Measurements from ENCODE around the gene CKAP4. TPM values are rescaled to one million over a fixed set of nuclear protein-coding genes. Genes with fewer than 3 reads are reported as not detected.

CKAP4 gene
- total and polyA plus RNA-seq, 2 of the 13 experiments (the other 11 are each of a cell fraction or from before 2014, with no cell fraction given) = 39.2 to 70.2 TPM

DNA sequence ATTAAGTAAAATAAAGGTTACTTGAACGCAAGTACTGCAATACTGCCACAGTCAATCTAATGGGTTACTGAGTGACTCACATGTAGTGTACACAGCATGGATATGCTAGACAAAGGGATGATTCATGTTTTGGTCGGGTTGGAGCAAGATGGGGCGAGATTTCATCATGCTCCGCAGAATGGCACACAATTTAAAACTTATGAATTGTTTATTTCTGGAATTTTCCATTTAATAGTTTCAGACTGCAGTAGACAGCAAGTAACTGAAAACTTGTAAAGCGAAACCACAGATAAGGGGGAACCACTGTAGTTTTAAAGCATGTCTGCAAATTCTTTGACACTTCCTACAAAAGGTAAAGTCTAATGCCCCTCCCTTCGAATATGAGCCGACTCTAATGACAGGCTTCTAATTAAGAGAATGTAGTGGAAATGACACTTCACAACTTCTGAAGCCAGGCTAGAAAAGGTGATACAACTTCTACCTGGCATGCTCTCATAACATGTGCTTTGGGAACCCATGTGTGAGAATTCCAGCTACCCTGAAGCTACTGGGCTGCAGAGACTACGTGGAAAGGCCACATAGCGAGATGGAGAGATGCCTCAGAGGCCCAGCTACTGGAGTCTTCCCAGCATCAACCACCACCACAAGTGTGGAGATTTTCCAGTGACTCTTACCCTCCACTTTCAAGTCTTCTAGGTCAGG is 40.8 kb upstream of the CKAP4 start (continued):
- TF ChIP-seq CAMTA2 (CRISPR knock-in tag; IDR thresholded peaks at IDR 0.05; ENCODE audit: borderline replicate concordance) = no peak
- TF ChIP-seq HMG20A (CRISPR knock-in tag; IDR thresholded peaks at IDR 0.05; ENCODE audit: borderline replicate concordance) = peak; percentile 69; the same call in 1 of the 2 replicates
- TF ChIP-seq SSRP1 (CRISPR knock-in tag; IDR thresholded peaks at IDR 0.05) = 0 out of 2 replicates have a peak, but pooled peaks have one; percentile 2
- TF ChIP-seq ZNF383 (CRISPR knock-in tag; IDR thresholded peaks at IDR 0.05; ENCODE audit: borderline replicate concordance) = no peak
- no peak for TF ChIP-seq ZNF235 (CRISPR knock-in tag; IDR thresholded peaks at IDR 0.05; ENCODE audit: borderline replicate concordance)
- TF ChIP-seq ZNF543 (CRISPR knock-in tag; IDR thresholded peaks at IDR 0.05) = no peak; the same call in 1 of the 2 replicates
- TF ChIP-seq ZNF441 (CRISPR knock-in tag; IDR thresholded peaks at IDR 0.05; ENCODE audit: borderline replicate concordance) = no peak
- TF ChIP-seq BRD4 (CRISPR knock-in tag; IDR thresholded peaks at IDR 0.05) = 0 out of 2 replicates have a peak, but pooled peaks have one; percentile 8
- TF ChIP-seq FOXP1 (IDR thresholded peaks at IDR 0.05) = no peak
- TF ChIP-seq FOXP1 (CRISPR knock-in tag; IDR thresholded peaks at IDR 0.05) = peak; percentile 73
- TF ChIP-seq MBD4 (IDR thresholded peaks at IDR 0.05; ENCODE audit: borderline replicate concordance, low read length) = no peak
- TF ChIP-seq SMYD3 (CRISPR knock-in tag; IDR thresholded peaks at IDR 0.05) = no peak
- no peak for TF ChIP-seq KAT2B (IDR thresholded peaks at IDR 0.05; ENCODE audit: borderline replicate concordance, low read depth, low read length)
- TF ChIP-seq JUND (CRISPR knock-in tag; IDR thresholded peaks at IDR 0.05) = peak; percentile 97
- no peak for TF ChIP-seq ZFAT (CRISPR knock-in tag; conservative IDR thresholded peaks at IDR 0.05)
- TF ChIP-seq ZMAT3 (CRISPR knock-in tag; conservative IDR thresholded peaks at IDR 0.05) = no peak
- TF ChIP-seq KDM5B (CRISPR knock-in tag; IDR thresholded peaks at IDR 0.05; ENCODE audit: borderline replicate concordance) = no peak
- TF ChIP-seq POLR2AphosphoS2 (IDR thresholded peaks at IDR 0.05; ENCODE audit: low read depth, low read length) = no peak
- TF ChIP-seq RBFOX2 (IDR thresholded peaks at IDR 0.05; ENCODE audit: low read depth, low read length) = 0 out of 2 replicates have a peak, but pooled peaks have one; percentile 23
- TF ChIP-seq MIXL1 (CRISPR knock-in tag; IDR thresholded peaks at IDR 0.05) = peak; percentile 66; the same call in 1 of the 2 replicates
- TF ChIP-seq FLYWCH1 (CRISPR knock-in tag; IDR thresholded peaks at IDR 0.05) = no peak
- TF ChIP-seq DNMT1 (CRISPR knock-in tag; IDR thresholded peaks at IDR 0.05) = no peak
- TF ChIP-seq HOXA5 (CRISPR knock-in tag; IDR thresholded peaks at IDR 0.05) = peak; percentile 38; the same call in 1 of the 2 replicates
- 0 out of 2 replicates have a peak, but pooled peaks have one; percentile 21 for TF ChIP-seq ZNF547 (CRISPR knock-in tag; IDR thresholded peaks at IDR 0.05)
- peak; percentile 45; the same call in 1 of the 2 replicates for TF ChIP-seq MED13 (CRISPR knock-in tag; IDR thresholded peaks at IDR 0.05)
- TF ChIP-seq ELF3 (CRISPR knock-in tag; IDR thresholded peaks at IDR 0.05) = peak; percentile 78
- no peak for TF ChIP-seq ZNF143 (CRISPR knock-in tag; IDR thresholded peaks at IDR 0.05)
- TF ChIP-seq, protein P1, sequence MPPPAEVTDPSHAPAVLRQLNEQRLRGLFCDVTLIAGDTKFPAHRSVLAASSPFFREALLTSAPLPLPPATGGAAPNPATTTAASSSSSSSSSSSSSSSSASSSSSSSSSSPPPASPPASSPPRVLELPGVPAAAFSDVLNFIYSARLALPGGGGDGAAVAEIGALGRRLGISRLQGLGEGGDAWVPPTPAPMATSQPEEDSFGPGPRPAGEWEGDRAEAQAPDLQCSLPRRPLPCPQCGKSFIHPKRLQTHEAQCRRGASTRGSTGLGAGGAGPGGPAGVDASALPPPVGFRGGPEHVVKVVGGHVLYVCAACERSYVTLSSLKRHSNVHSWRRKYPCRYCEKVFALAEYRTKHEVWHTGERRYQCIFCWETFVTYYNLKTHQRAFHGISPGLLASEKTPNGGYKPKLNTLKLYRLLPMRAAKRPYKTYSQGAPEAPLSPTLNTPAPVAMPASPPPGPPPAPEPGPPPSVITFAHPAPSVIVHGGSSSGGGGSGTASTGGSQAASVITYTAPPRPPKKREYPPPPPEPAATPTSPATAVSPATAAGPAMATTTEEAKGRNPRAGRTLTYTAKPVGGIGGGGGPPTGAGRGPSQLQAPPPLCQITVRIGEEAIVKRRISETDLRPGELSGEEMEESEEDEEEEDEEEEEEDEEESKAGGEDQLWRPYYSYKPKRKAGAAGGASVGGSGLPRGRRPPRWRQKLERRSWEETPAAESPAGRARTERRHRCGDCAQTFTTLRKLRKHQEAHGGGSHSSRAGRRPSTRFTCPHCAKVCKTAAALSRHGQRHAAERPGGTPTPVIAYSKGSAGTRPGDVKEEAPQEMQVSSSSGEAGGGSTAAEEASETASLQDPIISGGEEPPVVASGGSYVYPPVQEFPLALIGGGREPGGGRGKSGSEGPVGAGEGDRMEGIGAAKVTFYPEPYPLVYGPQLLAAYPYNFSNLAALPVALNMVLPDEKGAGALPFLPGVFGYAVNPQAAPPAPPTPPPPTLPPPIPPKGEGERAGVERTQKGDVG (CRISPR knock-in tag; IDR thresholded peaks at IDR 0.05; ENCODE audit: borderline replicate concordance) = peak; percentile 86; the same call in 1 of the 2 replicates
- TF ChIP-seq, protein P2, sequence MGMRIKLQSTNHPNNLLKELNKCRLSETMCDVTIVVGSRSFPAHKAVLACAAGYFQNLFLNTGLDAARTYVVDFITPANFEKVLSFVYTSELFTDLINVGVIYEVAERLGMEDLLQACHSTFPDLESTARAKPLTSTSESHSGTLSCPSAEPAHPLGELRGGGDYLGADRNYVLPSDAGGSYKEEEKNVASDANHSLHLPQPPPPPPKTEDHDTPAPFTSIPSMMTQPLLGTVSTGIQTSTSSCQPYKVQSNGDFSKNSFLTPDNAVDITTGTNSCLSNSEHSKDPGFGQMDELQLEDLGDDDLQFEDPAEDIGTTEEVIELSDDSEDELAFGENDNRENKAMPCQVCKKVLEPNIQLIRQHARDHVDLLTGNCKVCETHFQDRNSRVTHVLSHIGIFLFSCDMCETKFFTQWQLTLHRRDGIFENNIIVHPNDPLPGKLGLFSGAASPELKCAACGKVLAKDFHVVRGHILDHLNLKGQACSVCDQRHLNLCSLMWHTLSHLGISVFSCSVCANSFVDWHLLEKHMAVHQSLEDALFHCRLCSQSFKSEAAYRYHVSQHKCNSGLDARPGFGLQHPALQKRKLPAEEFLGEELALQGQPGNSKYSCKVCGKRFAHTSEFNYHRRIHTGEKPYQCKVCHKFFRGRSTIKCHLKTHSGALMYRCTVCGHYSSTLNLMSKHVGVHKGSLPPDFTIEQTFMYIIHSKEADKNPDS (CRISPR knock-in tag; IDR thresholded peaks at IDR 0.05) = peak; percentile 83; the same call in 1 of the 2 replicates

All from HepG2 (cell line).